Fibroblast of lung (primary cell): ENCODE data around the gene DHCR24. TPM values are rescaled to one million over a fixed set of nuclear protein-coding genes. Genes with fewer than 3 reads are reported as not detected.

Experiments
- DNase-seq, 2 donors: peaks; one replicate each; pipeline versions ENCODE4 v3.0.0 to v3.0.0-alpha.2; 2010; ENCODE audit warnings: low read depth in 2 of 2
- H2AFZ ChIP-seq: 2 replicates; pipeline ENCODE4 v1.5.1; 2012; ENCODE audit warnings: low read length, control low read depth, inconsistent platforms
- H3K27ac ChIP-seq: 2 replicates; pipeline ENCODE4 v1.5.1; 2011; ENCODE audit warnings: low read length, control low read depth; ENCODE audit not compliant: insufficient read depth
- H3K27me3 ChIP-seq: 2 replicates; pipeline ENCODE4 v1.5.1; 2011; ENCODE audit warnings: mild to moderate bottlenecking, low read length; ENCODE audit not compliant: control insufficient read depth, insufficient read depth
- H3K36me3 ChIP-seq: 2 replicates; pipeline ENCODE4 v1.5.1; 2011; ENCODE audit warnings: low read length; ENCODE audit not compliant: control insufficient read depth, insufficient read depth
- H3K4me1 ChIP-seq: 2 replicates; pipeline ENCODE4 v1.5.1; 2011; ENCODE audit warnings: low read length; ENCODE audit not compliant: control insufficient read depth, insufficient read depth; ENCODE audit errors: extremely low read depth
- H3K4me2 ChIP-seq: 2 replicates; pipeline ENCODE4 v1.5.1; 2011; ENCODE audit warnings: low read length, control low read depth; ENCODE audit not compliant: insufficient read depth; ENCODE audit errors: extremely low read depth
- H3K4me3 ChIP-seq, 4 experiments: fragments of 200-600 bp in 1 of 4; sonication (generic) in 1 of 4; replicated peaks in 1 of 4; 2 replicates each; pipeline ENCODE4 v1.5.1; 2011 to 2016; ENCODE audit warnings: low read length in 4 of 4, low read depth in 3 of 4, mild to moderate bottlenecking in 3 of 4, control low read depth in 2 of 4, inconsistent platforms in 1 of 4, mixed read lengths in 1 of 4; ENCODE audit not compliant: insufficient read depth in 1 of 4; ENCODE audit errors: control extremely low read depth in 1 of 4
- H3K79me2 ChIP-seq: 2 replicates; pipeline ENCODE4 v1.5.1; 2012; ENCODE audit warnings: mild to moderate bottlenecking, low read length, inconsistent platforms; ENCODE audit not compliant: control insufficient read depth, insufficient read depth
- H3K9ac ChIP-seq: 2 replicates; pipeline ENCODE4 v1.5.1; 2011; ENCODE audit warnings: mild to moderate bottlenecking, low read length, control low read depth; ENCODE audit not compliant: insufficient read depth
- H3K9me3 ChIP-seq: 2 replicates; pipeline ENCODE4 v1.5.1; 2012; ENCODE audit warnings: low read depth, low read length; ENCODE audit not compliant: control insufficient read depth, insufficient read depth
- H4K20me1 ChIP-seq: 2 replicates; pipeline ENCODE4 v1.5.1; 2011; ENCODE audit warnings: low read length; ENCODE audit not compliant: control insufficient read depth, insufficient read depth; ENCODE audit errors: extremely low read depth
- EZH2 ChIP-seq: IDR thresholded peaks from 2 replicates; pipeline ENCODE4 v1.5.1; 2012; ENCODE audit warnings: low read length, control low read depth, mild to moderate bottlenecking; ENCODE audit errors: missing control alignments
- polyA plus RNA-seq, 2 donors: library from polyadenylated mRNA; depleted of rRNA in 1 of 2; stranded (reverse) in 1 of 2; unstranded in 1 of 2; fragments of >200 nt; gene quantifications; 2 replicates each; pipeline ENCODE4 v1.2.1, GENCODE V29; 2011 to 2012; ENCODE audit warnings: missing spikeins in 1 of 2
- total RNA-seq: library from RNA; depleted of rRNA; stranded (reverse); fragments of >200 nt; gene quantifications from 2 replicates; pipeline ENCODE4 v1.2.1, GENCODE V29; 2014
- TF ChIP-seq, protein P1 (sequence below), 2 donors: IDR thresholded peaks in 1 of 2; conservative IDR thresholded peaks in 1 of 2; 1 replicate in 1 of 2; 2 replicates in 1 of 2; pipeline ENCODE4 v1.5.1; 2011 to 2012; ENCODE audit warnings: low read length in 2 of 2, control low read depth in 1 of 2, inconsistent platforms in 1 of 2, low read depth in 1 of 2, mild to moderate bottlenecking in 1 of 2

The DHCR24 gene
- total and polyA plus RNA-seq, 2 donors (not counting 1 experiment from before 2014, with no cell fraction given): 217 to 329 TPM

DNA sequence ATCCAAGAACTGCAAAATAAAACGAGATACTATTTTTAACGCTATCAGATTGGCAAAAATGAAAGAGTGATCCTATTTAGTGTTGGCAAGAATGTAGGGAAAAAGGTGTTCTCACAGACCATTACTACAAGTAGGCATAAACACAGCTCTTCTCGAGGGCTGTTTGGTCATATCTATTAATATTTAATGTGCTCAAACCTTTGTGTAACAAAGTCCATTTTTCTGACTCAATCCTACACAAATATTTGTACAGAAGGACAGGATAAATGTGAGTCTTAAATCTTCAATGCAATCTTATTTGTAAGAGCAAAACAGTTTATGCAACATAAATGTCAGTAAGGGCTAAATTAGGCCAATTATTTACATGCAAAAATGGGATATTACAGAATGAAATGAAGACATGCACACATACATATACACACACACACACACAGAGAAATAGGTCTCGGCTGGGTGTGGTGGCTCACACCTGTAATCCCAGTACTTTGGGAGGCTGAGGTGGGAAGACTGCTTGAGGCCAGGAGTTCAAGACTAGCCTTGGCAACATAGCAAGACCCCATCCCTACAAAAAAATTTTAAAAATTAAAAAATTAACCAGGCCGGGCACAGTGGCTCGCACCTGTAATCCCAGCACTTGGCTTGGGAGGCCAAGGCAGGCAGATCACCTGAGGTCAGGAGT lies 17.7 kb downstream of the DHCR24 start:
- Histone ChIP-seq H3K79me2 (no peaks in the 10 kb centered on the region), H3K4me2 (no peak overlapping the region), H3K4me3 (no peak overlapping the region), H3K27me3 (no peaks in the 10 kb centered on the region), H3K36me3 (peaks cover 33% of the 10 kb centered on the region), H3K9me3 (no peaks in the 10 kb centered on the region), H4K20me1 (peaks cover 1% of the 10 kb centered on the region), H3K27ac (no peak overlapping the region), H3K4me1 (no peaks in the 10 kb centered on the region), H3K9ac (no peak overlapping the region), H2AFZ (no peak overlapping the region)
- no peak for DNase-seq
- TF ChIP-seq, protein P1, sequence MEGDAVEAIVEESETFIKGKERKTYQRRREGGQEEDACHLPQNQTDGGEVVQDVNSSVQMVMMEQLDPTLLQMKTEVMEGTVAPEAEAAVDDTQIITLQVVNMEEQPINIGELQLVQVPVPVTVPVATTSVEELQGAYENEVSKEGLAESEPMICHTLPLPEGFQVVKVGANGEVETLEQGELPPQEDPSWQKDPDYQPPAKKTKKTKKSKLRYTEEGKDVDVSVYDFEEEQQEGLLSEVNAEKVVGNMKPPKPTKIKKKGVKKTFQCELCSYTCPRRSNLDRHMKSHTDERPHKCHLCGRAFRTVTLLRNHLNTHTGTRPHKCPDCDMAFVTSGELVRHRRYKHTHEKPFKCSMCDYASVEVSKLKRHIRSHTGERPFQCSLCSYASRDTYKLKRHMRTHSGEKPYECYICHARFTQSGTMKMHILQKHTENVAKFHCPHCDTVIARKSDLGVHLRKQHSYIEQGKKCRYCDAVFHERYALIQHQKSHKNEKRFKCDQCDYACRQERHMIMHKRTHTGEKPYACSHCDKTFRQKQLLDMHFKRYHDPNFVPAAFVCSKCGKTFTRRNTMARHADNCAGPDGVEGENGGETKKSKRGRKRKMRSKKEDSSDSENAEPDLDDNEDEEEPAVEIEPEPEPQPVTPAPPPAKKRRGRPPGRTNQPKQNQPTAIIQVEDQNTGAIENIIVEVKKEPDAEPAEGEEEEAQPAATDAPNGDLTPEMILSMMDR (conservative IDR thresholded peaks at IDR 0.05 in 1 of 2, IDR thresholded peaks at IDR 0.05 in 1 of 2; ENCODE audit: low read depth in 1 of 2, low read length in 2 of 2): no peak
- no peak for TF ChIP-seq EZH2

GRCh38 chr1:54867717-54868057 lies 19.3 kb downstream of the DHCR24 start:
- Histone ChIP-seq H3K79me2 (no peaks in the 10 kb centered on the region), H3K27me3 (no peaks in the 10 kb centered on the region), H2AFZ (no peak overlapping the region), H4K20me1 (no peaks in the 10 kb centered on the region), H3K27ac (no peak overlapping the region), H3K4me1 (no peaks in the 10 kb centered on the region), H3K4me3 (no peak overlapping the region), H3K36me3 (peaks cover 31% of the 10 kb centered on the region), H3K9me3 (no peaks in the 10 kb centered on the region), H3K9ac (no peak overlapping the region), H3K4me2 (no peak overlapping the region)
- TF ChIP-seq EZH2: no peak
- TF ChIP-seq, protein P1 (conservative IDR thresholded peaks at IDR 0.05 in 1 of 2, IDR thresholded peaks at IDR 0.05 in 1 of 2; ENCODE audit: low read depth in 1 of 2, low read length in 2 of 2): no peak
- no peak for DNase-seq

DNA sequence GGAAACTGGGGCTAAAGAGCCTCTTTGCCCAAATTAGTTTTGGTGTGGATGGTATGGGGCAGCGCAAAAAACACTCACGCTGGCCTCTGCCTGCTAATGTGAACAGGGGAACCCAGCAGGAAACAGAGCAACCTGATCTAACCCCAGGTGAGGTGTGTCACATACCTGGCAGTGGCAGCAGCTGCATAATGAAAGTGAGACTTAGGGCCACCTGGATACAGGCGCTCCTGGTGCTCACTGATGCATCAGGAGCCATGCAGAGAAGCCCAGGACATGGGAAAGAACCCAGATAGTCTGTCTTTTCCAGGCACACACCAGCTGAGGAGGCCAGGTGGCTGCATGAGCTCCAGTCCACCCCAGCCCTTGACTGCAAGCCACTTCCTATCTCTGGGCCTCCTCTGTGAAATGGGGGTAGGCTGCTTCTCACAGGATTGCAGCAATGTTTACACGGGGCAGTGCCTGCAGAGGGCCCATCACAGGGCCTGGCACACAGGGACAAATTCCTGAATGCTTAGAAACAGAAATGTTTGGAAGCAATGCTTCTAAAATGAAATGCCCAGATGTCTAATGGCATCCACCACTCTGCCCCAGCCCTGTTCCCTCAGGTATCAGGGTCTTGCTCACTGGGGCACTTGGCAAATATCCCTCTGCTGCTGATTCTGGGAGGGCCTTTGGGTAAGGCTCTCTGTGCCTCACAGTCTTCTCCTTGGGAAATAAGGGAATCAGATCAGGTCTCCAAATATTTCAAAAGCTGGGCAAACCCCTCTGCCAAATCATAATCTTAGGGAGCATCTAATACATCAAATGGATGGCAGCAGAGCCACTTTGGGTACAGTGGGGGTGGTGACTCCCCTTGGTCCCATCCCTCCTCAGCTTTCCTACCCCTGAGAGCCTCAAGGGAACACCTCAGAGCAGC lies 19.9 kb downstream of the DHCR24 start:
- no peaks in the 10 kb centered on the region for H3K4me1 ChIP-seq
- H4K20me1 ChIP-seq: no peaks in the 10 kb centered on the region
- peaks cover 34% of the 10 kb centered on the region for H3K36me3 ChIP-seq
- no peak overlapping the region for H3K9ac ChIP-seq
- H3K9me3 ChIP-seq: no peaks in the 10 kb centered on the region
- DNase-seq: no peak
- no peak overlapping the region for H3K27ac ChIP-seq
- no peak overlapping the region for H3K4me3 ChIP-seq
- TF ChIP-seq, protein P1 (conservative IDR thresholded peaks at IDR 0.05 in 1 of 2, IDR thresholded peaks at IDR 0.05 in 1 of 2; ENCODE audit: low read depth in 1 of 2, low read length in 2 of 2): no peak
- H3K4me2 ChIP-seq: no peak overlapping the region
- no peak overlapping the region for H2AFZ ChIP-seq
- no peaks in the 10 kb centered on the region for H3K79me2 ChIP-seq
- no peaks in the 10 kb centered on the region for H3K27me3 ChIP-seq
